A549 (cell line): ENCODE results near the gene LSS. TPM values are rescaled to one million over a fixed set of nuclear protein-coding genes. Genes with fewer than 3 reads are reported as not detected.
"Not testable (repeated sequence)": the region's sequence is repeated elsewhere in the genome, so short reads cannot be mapped to it uniquely, and the experiment has no call there.

ENCODE experiments used
- ATAC-seq, 2 experiments: fragments of 200-7000 bp in 1 of 2; fragments of >200 bp in 1 of 2; cut with Nextera tagmentation in 1 of 2; cut with Tn5 transposase in 1 of 2; 3 replicates each; pipeline versions ENCODE4 v1.8.0 to v1.9.1; 2018 to 2020; ENCODE audit warnings: mild to moderate bottlenecking in 1 of 2, moderate library complexity in 1 of 2
- CTCF ChIA-PET: fragments of 300-600 bp; sonication (Branson Sonifier 250); formaldehyde crosslinking; extraction: SDS; loops from one replicate; lab custom pipeline; 2021; ENCODE audit warnings: antibody characterized with exemption, inconsistent platforms; lab: Yijun Ruan, JAX
- POLR2A ChIA-PET: fragments of 350-600 bp; formaldehyde crosslinking; extraction: SDS; loops from one replicate; lab custom pipeline; 2021; ENCODE audit warnings: antibody characterized with exemption, inconsistent platforms; lab: Yijun Ruan, JAX
- DNase-seq, 2 experiments: peaks; one replicate each; pipeline versions ENCODE4 v3.0.0 to v3.0.0-alpha.2; 2011 to 2016; ENCODE audit warnings: low read depth in 1 of 2, low spot score in 1 of 2
- FAIRE-seq: peaks from 2 replicates; lab custom pipeline; 2011; peaks lifted over from hg19 to GRCh38; lab: Jason Lieb, UNC
- H3K27ac ChIP-seq, 2 experiments: fragments of >200 bp; sonication (Bioruptor Twin); formaldehyde crosslinking; 3 replicates each; pipeline ENCODE4 v1.5.1; 2016 to 2017
- H3K4me1 ChIP-seq: fragments of >200 bp; sonication (Bioruptor Twin); formaldehyde crosslinking; 3 replicates; pipeline ENCODE4 v1.6.1; 2016
- H3K4me2 ChIP-seq: fragments of >200 bp; sonication (Bioruptor Twin); formaldehyde crosslinking; 3 replicates; pipeline ENCODE4 v1.6.1; 2016
- H3K4me3 ChIP-seq: fragments of >200 bp; sonication (Bioruptor Twin); formaldehyde crosslinking; 3 replicates; pipeline ENCODE4 v1.5.1; 2016
- H3K9me3 ChIP-seq: fragments of >200 bp; sonication (Bioruptor Twin); formaldehyde crosslinking; 3 replicates; pipeline ENCODE4 v1.6.1; 2016
- ATOH8 ChIP-seq: fragments of 250-450 bp; sonication (Bioruptor Pico); IDR thresholded peaks from 2 replicates; pipeline ENCODE4 v1.5.0; 2020; ENCODE audit warnings: low read depth, mild to moderate bottlenecking, moderate library complexity
- ELK1 ChIP-seq: fragments of 150-350 bp; IDR thresholded peaks from 2 replicates; pipeline ENCODE4 v1.6.1; 2014; ENCODE audit warnings: low read depth, mild to moderate bottlenecking, low read length
- FOSB ChIP-seq: fragments of 250-450 bp; sonication (Bioruptor Pico); IDR thresholded peaks from 2 replicates; pipeline ENCODE4 v1.5.0; 2020; ENCODE audit warnings: mild to moderate bottlenecking, moderate library complexity
- FOSL2 ChIP-seq, 2 experiments: fragments of 450-650 bp in 1 of 2; fragments of >200 bp in 1 of 2; sonication (Bioruptor Twin) in 1 of 2; formaldehyde crosslinking; IDR thresholded peaks; 2 replicates each; pipeline versions ENCODE4 v1.5.0 to v1.6.1; 2016 to 2020; ENCODE audit warnings: mild to moderate bottlenecking in 1 of 2, moderate library complexity in 1 of 2
- GATA3 ChIP-seq: IDR thresholded peaks from 2 replicates; pipeline ENCODE4 v1.6.1; 2012; ENCODE audit warnings: borderline replicate concordance
- JUN ChIP-seq, 2 experiments: fragments of >200 bp; sonication (Bioruptor Twin); formaldehyde crosslinking; IDR thresholded peaks; 2 replicates in 1 of 2; 3 replicates in 1 of 2; pipeline ENCODE4 v1.6.1; 2016 to 2017
- MAFK ChIP-seq: fragments of 450-650 bp; IDR thresholded peaks from 2 replicates; pipeline ENCODE4 v1.6.1; 2014; ENCODE audit not compliant: partially characterized antibody
- MAX ChIP-seq: IDR thresholded peaks from 2 replicates; pipeline ENCODE4 v1.6.1; 2012
- POLR2A ChIP-seq: IDR thresholded peaks from 2 replicates; pipeline ENCODE4 v1.6.1; 2012; ENCODE audit warnings: mild to moderate bottlenecking, low read length
- REST ChIP-seq: fragments of 200-600 bp; sonication (generic); IDR thresholded peaks from 2 replicates; pipeline ENCODE4 v1.6.1; 2016; ENCODE audit warnings: antibody characterized with exemption, mild to moderate bottlenecking, moderate library complexity
- RNF2 ChIP-seq: fragments of 200-600 bp; sonication (generic); IDR thresholded peaks from 2 replicates; pipeline ENCODE4 v1.6.1; 2016; ENCODE audit warnings: low read depth, mild to moderate bottlenecking, antibody characterized with exemption, moderate library complexity, borderline replicate concordance
- ZNF302 ChIP-seq: fragments of 250-450 bp; sonication (Bioruptor Pico); IDR thresholded peaks from 2 replicates; pipeline ENCODE4 v1.9.0; 2021; ENCODE audit warnings: inconsistent platforms, mild to moderate bottlenecking, moderate library complexity
- WGBS: methylation state at CpG from one replicate; pipeline ENCODE4 v1.1.6; 2017; ENCODE audit errors: missing lambda C conversion rate; 5-methylcytosine and 5-hydroxymethylcytosine counted together
- polyA plus RNA-seq, 4 experiments: library from polyadenylated mRNA; depleted of rRNA in 3 of 4; stranded (reverse); fragments of >200 nt; fragmentation: RNase III in 1 of 4; extraction: RNeasy Plus Mini Kit Qiagen cat#74134 plus additional on column Dnase treatment in 1 of 4; gene quantifications; 2 replicates in 3 of 4; 3 replicates in 1 of 4; pipeline ENCODE4 v1.2.3, GENCODE V29; 2011 to 2017

LSS gene
- polyA plus RNA-seq, 2 of the 4 experiments (the other 2 are of a cell fraction), result 9.5 to 22.0 TPM

- TF ChIP-seq ATOH8 (CRISPR knock-in tag) (no peak), POLR2A (no peak), FOSB (CRISPR knock-in tag) (no peak), JUN (IDR thresholded peaks at IDR 0.05) (no peak), MAFK (no peak), ELK1 (no peak)
Measured at GRCh38 chr21:46184625-46185555, 43.7 kb downstream of the LSS start (continued).

- POLR2A ChIA-PET, result no interaction called here
- FAIRE-seq (no peak), DNase-seq (no peak), ATAC-seq (0 out of 6 replicates have a peak, but pooled peaks of 1 of the 2 experiments have one; percentile 27)
- Histone ChIP-seq H3K4me1 (peaks cover 11% of the 10 kb centered on the region), H3K27ac (no peak within 1 kb of the TSS), H3K4me3 (no peak within 1 kb of the TSS), H3K4me2 (no peak within 1 kb of the TSS), H3K9me3 (no peaks in the 10 kb centered on the region)
- CTCF ChIA-PET, result no interaction called here
- WGBS, result 73% methylated on average over 7 of the region's 24 CpGs
- TF ChIP-seq FOSL2 (IDR thresholded peaks at IDR 0.05), result no peak
- no peak for TF ChIP-seq FOSL2 (CRISPR knock-in tag; IDR thresholded peaks at IDR 0.05)
- no peak for TF ChIP-seq MAX
- TF ChIP-seq REST, result no peak
- TF ChIP-seq GATA3, result no peak
- no peak for TF ChIP-seq ZNF302 (CRISPR knock-in tag)
- TF ChIP-seq RNF2, result no peak
Measured at GRCh38 chr21:46183910-46184624, 44.5 kb downstream of the LSS start, which contains the start of gene SPATC1L. Gene SPATC1L, minus strand, starts transcription at chr21:46184459. Its CDS starts 1,643 bp downstream, at chr21:46182816.

- H3K27ac ChIP-seq, H3K4me3 ChIP-seq, H3K9me3 ChIP-seq, FAIRE-seq, H3K4me2 ChIP-seq, DNase-seq, H3K4me1 ChIP-seq, ATAC-seq, POLR2A ChIA-PET: not testable (repeated sequence)
- WGBS, result 33% methylated on average over 1 of the region's 13 CpGs
- CTCF ChIA-PET, result interaction anchor here (1.5 kb wide), 1 partner anchor 15 kb away, joined by 4 read pairs; no protein-coding TSS in a partner anchor
Measured at GRCh38 chr21:46183337-46183909, 45.2 kb downstream of the LSS start.
